ENCODE measurements around the gene GNG12. TPM values are rescaled to one million over a fixed set of nuclear protein-coding genes. Genes with fewer than 3 reads are reported as not detected.
"Not testable (repeated sequence)": the region's sequence is repeated elsewhere in the genome, so short reads cannot be mapped to it uniquely, and the experiment has no call there.

The GNG12 gene
- total and polyA plus RNA-seq, 11 donors = 7.7 to 80.2 (median 44.6) TPM

GRCh38 chr1:67659229-67659628, 174.0 kb downstream of the GNG12 start:
- Histone ChIP-seq H3K36me3 (no peaks in the 10 kb centered on the region), H3K4me1 (no peaks in the 10 kb centered on the region), H3K4me3 (no peak overlapping the region), H3K27me3 (no peaks in the 10 kb centered on the region), H3K27ac (no peak overlapping the region), H3K9me3 (no peaks in the 10 kb centered on the region)
- no peak for ATAC-seq
- TF ChIP-seq CTCF (IDR thresholded peaks at IDR 0.05) = no peak
- TF ChIP-seq POLR2A (IDR thresholded peaks at IDR 0.05) = no peak
- intact Hi-C loops (cut with DNase I) = no loop called here
- 75 to 89% (median 81%) methylated on average over 2 of the region's 2 CpGs for WGBS, 4 donors
- no peak for DNase-seq

GRCh38 chr1:67657152-67657551, 176.1 kb downstream of the GNG12 start:
- H3K27me3 ChIP-seq; H3K27ac ChIP-seq; H3K4me3 ChIP-seq; H3K36me3 ChIP-seq; H3K9me3 ChIP-seq; DNase-seq; ATAC-seq; intact Hi-C loops (cut with DNase I); H3K4me1 ChIP-seq: not testable (repeated sequence)
- WGBS, 4 donors = 89 to 97% (median 95%) methylated on average over 1 of the region's 1 CpG

GRCh38 chr1:67655581-67655980, 177.7 kb downstream of the GNG12 start:
- Histone ChIP-seq H3K36me3 (no peaks in the 10 kb centered on the region), H3K9me3 (no peaks in the 10 kb centered on the region), H3K4me1 (no peaks in the 10 kb centered on the region), H3K4me3 (no peak overlapping the region), H3K27ac (no peak overlapping the region), H3K27me3 (no peaks in the 10 kb centered on the region)
- WGBS, 4 donors = 95 to 97% (median 97%) methylated on average over 2 of the region's 2 CpGs
- DNase-seq = no peak
- TF ChIP-seq CTCF (IDR thresholded peaks at IDR 0.05) (no peak), POLR2A (IDR thresholded peaks at IDR 0.05) (no peak)
- ATAC-seq = no peak
- intact Hi-C loops (cut with DNase I) = no loop called here

- intact Hi-C loops (cut with DNase I) = no loop called here
- Histone ChIP-seq H3K36me3 (no peaks in the 10 kb centered on the region), H3K27ac (no peak overlapping the region), H3K4me3 (no peak overlapping the region), H3K9me3 (no peaks in the 10 kb centered on the region), H3K4me1 (no peaks in the 10 kb centered on the region), H3K27me3 (no peaks in the 10 kb centered on the region)
- no peak for ATAC-seq
- no peak for DNase-seq
- TF ChIP-seq POLR2A (IDR thresholded peaks at IDR 0.05) (no peak), CTCF (IDR thresholded peaks at IDR 0.05) (no peak)
Observed at GRCh38 chr1:67653304-67653703, 180.0 kb downstream of the GNG12 start.

GRCh38 chr1:67652800-67653199, 180.5 kb downstream of the GNG12 start:
- no peak overlapping the region for H3K27ac ChIP-seq
- 83 to 90% (median 86%) methylated on average over 2 of the region's 2 CpGs for WGBS, 4 donors

More at GRCh38 chr1:67652800-67653199, 180.5 kb downstream of the GNG12 start:
- peaks cover 0 to 2% (median 0%) of the 10 kb centered on the region in 12 donors for H3K4me1 ChIP-seq
- ATAC-seq (peak in 2 of 4 donors; percentile 13 to 56), DNase-seq (no peak)
- H3K27me3 ChIP-seq = no peaks in the 10 kb centered on the region
- TF ChIP-seq POLR2A (IDR thresholded peaks at IDR 0.05) (no peak), CTCF (IDR thresholded peaks at IDR 0.05) (no peak)
- no peaks in the 10 kb centered on the region for H3K36me3 ChIP-seq
- intact Hi-C loops (cut with DNase I) = no loop called here
- H3K9me3 ChIP-seq = no peaks in the 10 kb centered on the region
- H3K4me3 ChIP-seq = no peak overlapping the region

All from heart left ventricle (tissue), 16 donors.